ENCODE results near the gene VPS11.
"Not testable (repeated sequence)": the region's sequence is repeated elsewhere in the genome, so short reads cannot be mapped to it uniquely, and the experiment has no call there.

Gene VPS11

DNA sequence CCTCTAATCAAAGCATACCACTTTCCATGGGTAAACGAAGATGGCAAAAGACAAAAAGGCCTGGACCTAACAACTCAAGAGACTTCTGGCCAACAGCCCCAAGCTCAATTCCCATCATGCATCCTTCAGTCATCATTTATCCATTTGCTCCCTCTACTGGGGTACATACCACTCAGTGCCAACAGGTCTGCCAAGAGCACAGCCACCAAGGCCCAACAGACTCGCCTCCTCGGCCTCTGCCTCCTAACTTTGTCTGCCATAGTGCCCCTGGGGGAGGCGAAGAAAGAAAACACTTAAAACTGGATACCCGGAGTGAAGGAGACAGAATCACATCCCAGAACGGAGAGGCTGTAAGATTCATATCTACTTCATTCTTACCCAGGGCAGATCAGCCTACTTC lies 11.7 kb upstream of the VPS11 start:
- H3K4me3 ChIP-seq (ENCODE audit: low read length): peak overlapping the region; percentile 82
- peaks cover 50% of the 10 kb centered on the region for H3K79me2 ChIP-seq (ENCODE audit: low read length)
- peaks cover 33% of the 10 kb centered on the region for H3K36me3 ChIP-seq (replicated peaks; ENCODE audit: low read depth, low read length)
- H3K27ac ChIP-seq (ENCODE audit: low read length): peak overlapping the region; percentile 66
- no peaks in the 10 kb centered on the region; the same call in 1 of the 2 replicates for H4K20me1 ChIP-seq (ENCODE audit: insufficient read depth, low read length)
- H3K4me1 ChIP-seq (ENCODE audit: low read length): peaks cover 48% of the 10 kb centered on the region
- H2AFZ ChIP-seq (ENCODE audit: low read depth, low read length): no peak overlapping the region
- H3K9me3 ChIP-seq (ENCODE audit: insufficient read depth, low read length): no peaks in the 10 kb centered on the region
- TF ChIP-seq, protein P1, sequence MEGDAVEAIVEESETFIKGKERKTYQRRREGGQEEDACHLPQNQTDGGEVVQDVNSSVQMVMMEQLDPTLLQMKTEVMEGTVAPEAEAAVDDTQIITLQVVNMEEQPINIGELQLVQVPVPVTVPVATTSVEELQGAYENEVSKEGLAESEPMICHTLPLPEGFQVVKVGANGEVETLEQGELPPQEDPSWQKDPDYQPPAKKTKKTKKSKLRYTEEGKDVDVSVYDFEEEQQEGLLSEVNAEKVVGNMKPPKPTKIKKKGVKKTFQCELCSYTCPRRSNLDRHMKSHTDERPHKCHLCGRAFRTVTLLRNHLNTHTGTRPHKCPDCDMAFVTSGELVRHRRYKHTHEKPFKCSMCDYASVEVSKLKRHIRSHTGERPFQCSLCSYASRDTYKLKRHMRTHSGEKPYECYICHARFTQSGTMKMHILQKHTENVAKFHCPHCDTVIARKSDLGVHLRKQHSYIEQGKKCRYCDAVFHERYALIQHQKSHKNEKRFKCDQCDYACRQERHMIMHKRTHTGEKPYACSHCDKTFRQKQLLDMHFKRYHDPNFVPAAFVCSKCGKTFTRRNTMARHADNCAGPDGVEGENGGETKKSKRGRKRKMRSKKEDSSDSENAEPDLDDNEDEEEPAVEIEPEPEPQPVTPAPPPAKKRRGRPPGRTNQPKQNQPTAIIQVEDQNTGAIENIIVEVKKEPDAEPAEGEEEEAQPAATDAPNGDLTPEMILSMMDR (IDR thresholded peaks at IDR 0.05; ENCODE audit: low read depth, low read length): peak; percentile 47
- no peak for TF ChIP-seq EZH2phosphoT487 (IDR thresholded peaks at IDR 0.05; ENCODE audit: low read depth)
- H3K27me3 ChIP-seq (ENCODE audit: low read depth, low read length): no peaks in the 10 kb centered on the region
- peak overlapping the region; percentile 99 for H3K4me2 ChIP-seq (ENCODE audit: low read length)
- peak overlapping the region; percentile 88 for H3K9ac ChIP-seq (ENCODE audit: low read length)

DNA sequence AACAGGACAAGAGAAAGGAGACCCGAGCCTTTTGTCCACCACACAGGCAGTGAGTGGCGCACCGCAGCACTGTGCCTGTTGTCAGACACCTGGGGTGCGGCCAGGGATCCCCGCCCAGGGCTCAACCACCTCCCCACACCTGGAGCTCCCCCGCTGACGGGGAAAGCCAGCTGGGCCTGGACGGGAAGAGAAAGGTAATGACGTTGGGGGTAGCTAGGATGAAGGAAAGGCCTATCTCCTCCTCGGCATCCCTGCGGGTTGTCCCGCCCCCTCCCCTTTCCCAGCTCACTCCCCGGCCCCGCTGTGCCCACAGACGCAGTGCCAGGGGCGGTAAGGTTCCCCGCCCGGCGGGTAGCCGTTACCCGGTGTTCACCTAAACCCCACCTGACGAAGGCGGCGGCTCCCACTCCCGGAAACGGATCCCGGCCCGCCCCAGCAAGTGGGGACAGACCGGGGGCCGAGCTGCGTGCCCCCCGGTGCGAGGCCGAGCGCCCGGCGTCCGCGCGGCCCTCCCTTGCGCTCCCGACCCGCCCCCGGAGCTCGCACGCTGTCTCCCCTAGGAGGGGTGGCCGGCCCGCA lies 11.1 kb upstream of the VPS11 start:
- peak overlapping the region; percentile 66 for H3K27ac ChIP-seq (ENCODE audit: low read length)
- H2AFZ ChIP-seq (ENCODE audit: low read depth, low read length): no peak overlapping the region

DNA sequence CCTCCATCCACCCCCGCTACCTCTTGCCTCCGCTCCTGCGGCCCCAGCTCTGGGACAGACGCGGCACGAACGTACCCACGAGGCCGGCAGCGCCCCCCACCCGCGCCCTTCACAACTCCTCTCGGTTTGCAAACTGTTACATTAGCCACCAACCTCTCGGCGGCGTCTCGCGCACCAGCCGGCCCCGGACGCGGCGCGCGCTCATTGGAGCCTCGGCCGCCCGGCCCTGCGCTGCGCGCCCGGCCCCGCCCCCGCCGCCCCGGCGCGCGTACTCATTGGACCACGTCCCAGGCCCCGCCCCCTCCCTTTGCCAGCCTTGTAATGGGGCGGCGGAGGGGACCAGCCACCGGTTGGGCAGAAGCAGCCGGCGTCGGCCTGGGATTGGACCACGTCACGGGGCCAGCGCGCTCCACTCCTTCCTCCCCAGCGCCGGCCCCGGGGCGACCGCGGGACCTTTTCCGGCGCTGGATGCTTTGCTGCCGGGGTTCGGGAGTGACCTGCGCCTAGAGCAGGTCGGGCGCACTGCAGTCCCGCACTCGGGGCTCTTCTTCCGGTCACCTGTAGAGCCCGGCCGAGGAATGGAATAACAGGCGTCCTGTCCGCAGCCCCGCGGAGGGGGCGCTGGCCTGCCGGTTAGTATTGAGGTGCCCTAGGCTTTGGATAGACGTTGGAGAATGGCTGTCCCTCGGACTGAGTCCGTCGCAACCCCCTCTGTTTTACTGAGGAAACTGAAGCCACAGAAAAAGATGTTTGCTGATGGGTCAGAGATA lies 10.4 kb upstream of the VPS11 start, which contains the start of gene HYOU1:
Gene HYOU1, minus strand, starts transcription at position 206 of the 770 bp plus-strand sequence. CDS start 1,045 bp downstream, outside the sequence.
- Histone ChIP-seq H3K4me1 (ENCODE audit: low read length) (peaks cover 37% of the 10 kb centered on the region), H3K27me3 (ENCODE audit: low read depth, low read length) (no peaks in the 10 kb centered on the region), H3K79me2 (ENCODE audit: low read length) (peaks cover 46% of the 10 kb centered on the region), H4K20me1 (ENCODE audit: insufficient read depth, low read length) (no peaks in the 10 kb centered on the region; the same call in 1 of the 2 replicates), H3K9ac (ENCODE audit: low read length) (peak within 1 kb of the TSS; percentile 88), H2AFZ (ENCODE audit: low read depth, low read length) (peak within 1 kb of the TSS; percentile 87), H3K9me3 (ENCODE audit: insufficient read depth, low read length) (no peaks in the 10 kb centered on the region), H3K27ac (ENCODE audit: low read length) (peak within 1 kb of the TSS; percentile 66), H3K4me3 (ENCODE audit: low read length) (peak within 1 kb of the TSS; percentile 97), H3K4me2 (ENCODE audit: low read length) (peak within 1 kb of the TSS; percentile 99), H3K36me3 (replicated peaks; ENCODE audit: low read depth, low read length) (peaks cover 31% of the 10 kb centered on the region)
- no peak for TF ChIP-seq EZH2phosphoT487 (IDR thresholded peaks at IDR 0.05; ENCODE audit: low read depth)
- TF ChIP-seq, protein P1 (IDR thresholded peaks at IDR 0.05; ENCODE audit: low read depth, low read length): peak; percentile 18; the same call in 1 of the 2 replicates

More for the DNA sequence above, 11.1 kb upstream of the VPS11 start:
- H3K4me1 ChIP-seq (ENCODE audit: low read length): peaks cover 42% of the 10 kb centered on the region
- peaks cover 32% of the 10 kb centered on the region for H3K36me3 ChIP-seq (replicated peaks; ENCODE audit: low read depth, low read length)
- H3K9me3 ChIP-seq (ENCODE audit: insufficient read depth, low read length): no peaks in the 10 kb centered on the region
- peak overlapping the region; percentile 88 for H3K9ac ChIP-seq (ENCODE audit: low read length)
- TF ChIP-seq, protein P1 (IDR thresholded peaks at IDR 0.05; ENCODE audit: low read depth, low read length): no peak
- no peak for TF ChIP-seq EZH2phosphoT487 (IDR thresholded peaks at IDR 0.05; ENCODE audit: low read depth)
- H4K20me1 ChIP-seq (ENCODE audit: insufficient read depth, low read length): no peaks in the 10 kb centered on the region; the same call in 1 of the 2 replicates
- no peaks in the 10 kb centered on the region for H3K27me3 ChIP-seq (ENCODE audit: low read depth, low read length)
- H3K4me2 ChIP-seq (ENCODE audit: low read length): peak overlapping the region; percentile 99
- peaks cover 46% of the 10 kb centered on the region for H3K79me2 ChIP-seq (ENCODE audit: low read length)
- peak overlapping the region; percentile 82 for H3K4me3 ChIP-seq (ENCODE audit: low read length)

GRCh38 chr11:119059128-119059527 lies 8.5 kb upstream of the VPS11 start:
- H3K4me3 ChIP-seq (ENCODE audit: low read length); H4K20me1 ChIP-seq (ENCODE audit: insufficient read depth, low read length); H3K9me3 ChIP-seq (ENCODE audit: insufficient read depth, low read length); H3K9ac ChIP-seq (ENCODE audit: low read length); H3K27me3 ChIP-seq (ENCODE audit: low read depth, low read length); H3K27ac ChIP-seq (ENCODE audit: low read length); H3K4me2 ChIP-seq (ENCODE audit: low read length); H2AFZ ChIP-seq (ENCODE audit: low read depth, low read length): not testable (repeated sequence)
- peaks cover 18% of the 10 kb centered on the region for H3K4me1 ChIP-seq (ENCODE audit: low read length)
- H3K36me3 ChIP-seq (replicated peaks; ENCODE audit: low read depth, low read length): peaks cover 14% of the 10 kb centered on the region
- H3K79me2 ChIP-seq (ENCODE audit: low read length): peaks cover 38% of the 10 kb centered on the region

All from OCI-LY3 (cell line).